Measurements from ENCODE around the gene CENPP.

The CENPP gene

DNA sequence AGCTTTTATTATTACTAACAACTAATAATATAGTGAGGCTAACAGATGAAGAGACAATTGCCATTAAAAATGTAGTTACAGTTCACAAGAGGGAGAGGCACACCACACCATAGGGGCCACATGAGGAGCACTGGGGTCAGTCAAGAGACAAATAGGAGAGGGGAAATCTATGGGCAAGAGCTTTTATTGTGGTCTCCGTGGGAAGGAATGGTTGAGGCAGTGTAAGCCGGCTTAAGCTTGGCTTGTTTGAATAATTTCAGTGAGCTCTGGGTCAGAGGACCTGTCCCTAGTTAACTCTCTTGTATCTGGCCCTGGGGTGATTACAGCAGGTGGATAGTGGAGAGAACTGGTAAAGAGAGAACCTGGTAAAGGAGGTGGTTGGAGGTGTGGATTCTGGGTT, 43.3 kb downstream of the CENPP start:
- no peaks in the 10 kb centered on the region for H3K4me1 ChIP-seq (ENCODE audit: control extremely low read depth in 1 of 4, control insufficient read depth in 4 of 4, insufficient read depth in 4 of 4, low read length in 3 of 4)
- 46% methylated on average over 2 of the region's 2 CpGs for WGBS (ENCODE audit: insufficient coverage)
- no peaks in the 10 kb centered on the region for H3K27me3 ChIP-seq (replicated peaks in 2 of 5; ENCODE audit: control insufficient read depth in 4 of 5, insufficient read depth in 5 of 5, low read length in 4 of 5)
- peaks cover 0 to 17% (median 1%) of the 10 kb centered on the region in 5 experiments for H3K9me3 ChIP-seq (ENCODE audit: control extremely low read depth in 1 of 5, control insufficient read depth in 4 of 5, insufficient read depth in 2 of 5, low read depth in 1 of 5, low read length in 4 of 5)
- peaks cover 0 to 9% (median 3%) of the 10 kb centered on the region in 4 experiments for H3K36me3 ChIP-seq (ENCODE audit: control insufficient read depth in 4 of 4, insufficient read depth in 4 of 4, low read length in 3 of 4)
- no peak for DNase-seq
- ChIA-PET POLR2A (no interaction called here), CTCF (interaction anchor here (0.6 to 1.3 kb wide), 3 partner anchors 10 to 265 kb away, joined by 3 to 4 read pairs (median 4); no protein-coding TSS in a partner anchor)
- no peak overlapping the region for H3K4me3 ChIP-seq (ENCODE audit: control insufficient read depth in 1 of 7, extremely low read depth in 1 of 7, insufficient read depth in 4 of 7, low read depth in 2 of 7, low read length in 6 of 7)
- H3K27ac ChIP-seq (ENCODE audit: insufficient read depth in 1 of 2, low read depth in 1 of 2, low read length in 2 of 2, poor library complexity in 1 of 2, severe bottlenecking in 2 of 2): no peak overlapping the region

DNA sequence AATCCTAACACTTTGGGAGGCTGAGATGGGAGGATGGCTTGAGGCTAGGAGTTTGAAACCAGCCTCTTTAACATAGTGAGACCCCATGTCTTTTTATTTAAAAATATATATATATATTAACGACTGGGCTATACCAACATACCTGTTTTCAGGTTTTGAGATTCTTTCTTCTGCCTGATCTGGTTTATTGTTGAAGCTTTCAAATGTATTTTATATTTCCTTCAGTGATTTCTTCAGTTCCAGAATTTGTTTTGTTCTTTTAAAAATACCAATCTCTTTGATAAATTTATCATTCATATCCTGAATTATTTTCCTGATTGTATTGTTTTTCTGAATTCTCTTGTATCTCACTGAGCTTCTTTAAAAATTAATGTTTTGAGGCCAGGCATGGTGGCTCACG, 47.4 kb downstream of the CENPP start:
- H3K4me3 ChIP-seq (ENCODE audit: control insufficient read depth in 1 of 7, extremely low read depth in 1 of 7, insufficient read depth in 4 of 7, low read depth in 2 of 7, low read length in 6 of 7): no peak overlapping the region

DNA sequence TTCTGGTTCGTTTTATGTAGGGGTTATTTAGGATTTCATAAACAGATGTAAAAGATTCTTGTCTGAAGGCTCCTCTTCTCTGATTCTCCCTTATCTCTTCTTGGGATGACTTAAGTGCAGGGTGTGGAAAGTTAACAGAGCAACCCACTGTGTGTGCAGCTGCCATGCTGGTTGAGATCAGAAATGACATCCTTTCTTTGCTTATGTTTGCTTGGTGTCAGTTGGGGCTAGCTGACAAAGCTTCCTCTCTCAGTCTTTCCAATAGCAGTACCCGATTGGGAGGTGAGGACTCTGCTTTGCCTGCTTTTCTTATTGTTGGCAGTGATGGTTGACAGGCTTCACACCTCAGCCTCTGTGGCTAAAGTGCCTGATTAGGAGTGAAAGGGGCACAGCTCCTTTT, 52.1 kb downstream of the CENPP start:
- Histone ChIP-seq H3K27ac (ENCODE audit: insufficient read depth in 1 of 2, low read depth in 1 of 2, low read length in 2 of 2, poor library complexity in 1 of 2, severe bottlenecking in 2 of 2) (no peak overlapping the region), H3K27me3 (replicated peaks in 2 of 5; ENCODE audit: control insufficient read depth in 4 of 5, insufficient read depth in 5 of 5, low read length in 4 of 5) (no peaks in the 10 kb centered on the region), H3K36me3 (ENCODE audit: control insufficient read depth in 4 of 4, insufficient read depth in 4 of 4, low read length in 3 of 4) (peaks cover 0 to 2% (median 1%) of the 10 kb centered on the region in 4 experiments), H3K4me1 (ENCODE audit: control extremely low read depth in 1 of 4, control insufficient read depth in 4 of 4, insufficient read depth in 4 of 4, low read length in 3 of 4) (peaks cover 0 to 13% (median 7%) of the 10 kb centered on the region in 4 experiments), H3K9me3 (ENCODE audit: control extremely low read depth in 1 of 5, control insufficient read depth in 4 of 5, insufficient read depth in 2 of 5, low read depth in 1 of 5, low read length in 4 of 5) (peaks cover 0 to 11% (median 6%) of the 10 kb centered on the region in 5 experiments), H3K4me3 (ENCODE audit: control insufficient read depth in 1 of 7, extremely low read depth in 1 of 7, insufficient read depth in 4 of 7, low read depth in 2 of 7, low read length in 6 of 7) (no peak overlapping the region)
- ChIA-PET CTCF (interaction anchor here (1.3 kb wide), 1 partner anchor 10 kb away, joined by 3 read pairs; no protein-coding TSS in a partner anchor), POLR2A (no interaction called here)
- DNase-seq: no peak
- 100% methylated on average over 1 of the region's 2 CpGs for WGBS (ENCODE audit: insufficient coverage)

More for the DNA sequence above, 47.4 kb downstream of the CENPP start:
- no peak for DNase-seq
- no peak overlapping the region for H3K27ac ChIP-seq (ENCODE audit: insufficient read depth in 1 of 2, low read depth in 1 of 2, low read length in 2 of 2, poor library complexity in 1 of 2, severe bottlenecking in 2 of 2)
- peaks cover 0 to 7% (median 2%) of the 10 kb centered on the region in 4 experiments for H3K36me3 ChIP-seq (ENCODE audit: control insufficient read depth in 4 of 4, insufficient read depth in 4 of 4, low read length in 3 of 4)
- H3K9me3 ChIP-seq (ENCODE audit: control extremely low read depth in 1 of 5, control insufficient read depth in 4 of 5, insufficient read depth in 2 of 5, low read depth in 1 of 5, low read length in 4 of 5): peaks cover 0 to 17% (median 6%) of the 10 kb centered on the region in 5 experiments
- H3K27me3 ChIP-seq (replicated peaks in 2 of 5; ENCODE audit: control insufficient read depth in 4 of 5, insufficient read depth in 5 of 5, low read length in 4 of 5): no peaks in the 10 kb centered on the region
- ChIA-PET POLR2A (no interaction called here), CTCF (no interaction called here)
- no peaks in the 10 kb centered on the region for H3K4me1 ChIP-seq (ENCODE audit: control extremely low read depth in 1 of 4, control insufficient read depth in 4 of 4, insufficient read depth in 4 of 4, low read length in 3 of 4)
- WGBS (ENCODE audit: insufficient coverage): 100% methylated on average over 1 of the region's 2 CpGs

DNA sequence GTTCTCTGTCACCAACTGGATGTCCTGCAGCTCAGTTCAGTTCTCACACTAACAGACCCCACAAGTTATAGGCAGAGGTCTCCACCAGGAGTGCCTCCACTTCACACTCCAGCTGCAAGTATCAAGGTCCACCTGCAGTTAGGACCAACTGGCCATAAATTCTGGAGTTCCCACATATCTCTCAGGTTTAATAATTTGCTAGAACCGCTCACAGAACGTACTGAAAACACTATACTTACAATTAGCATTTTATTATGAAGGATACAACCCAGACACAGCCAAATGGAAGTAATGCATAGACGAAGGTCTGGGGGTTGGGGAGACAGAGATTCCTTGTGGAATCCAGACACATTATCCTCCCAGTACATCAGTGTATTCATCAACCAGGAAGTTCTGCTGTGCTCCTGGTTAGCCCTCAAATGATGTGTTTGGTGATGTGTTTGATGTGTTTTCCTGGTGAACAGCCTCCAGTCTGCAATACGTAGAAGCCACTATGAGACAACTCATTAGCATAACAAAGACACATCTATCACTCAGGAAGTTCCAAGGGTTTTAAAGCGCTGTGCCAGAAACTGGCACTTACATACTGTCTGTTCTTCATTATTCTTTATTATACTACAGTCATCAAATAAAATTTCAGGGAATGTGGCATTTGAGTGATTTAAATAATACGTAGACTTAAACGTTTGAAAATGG, 53.3 kb downstream of the CENPP start:
- H3K27me3 ChIP-seq (replicated peaks in 2 of 5; ENCODE audit: control insufficient read depth in 4 of 5, insufficient read depth in 5 of 5, low read length in 4 of 5): no peaks in the 10 kb centered on the region
- peaks cover 0 to 13% (median 7%) of the 10 kb centered on the region in 4 experiments for H3K4me1 ChIP-seq (ENCODE audit: control extremely low read depth in 1 of 4, control insufficient read depth in 4 of 4, insufficient read depth in 4 of 4, low read length in 3 of 4)
- H3K36me3 ChIP-seq (ENCODE audit: control insufficient read depth in 4 of 4, insufficient read depth in 4 of 4, low read length in 3 of 4): peaks cover 0 to 2% (median 0%) of the 10 kb centered on the region in 4 experiments
- POLR2A ChIA-PET: no interaction called here
- peaks cover 0 to 6% (median 5%) of the 10 kb centered on the region in 5 experiments for H3K9me3 ChIP-seq (ENCODE audit: control extremely low read depth in 1 of 5, control insufficient read depth in 4 of 5, insufficient read depth in 2 of 5, low read depth in 1 of 5, low read length in 4 of 5)
- CTCF ChIA-PET: interaction anchor here (1.0 kb wide), 1 partner anchor 12 kb away, joined by 3 read pairs; no protein-coding TSS in a partner anchor
- no peak for DNase-seq
- H3K27ac ChIP-seq (ENCODE audit: insufficient read depth in 1 of 2, low read depth in 1 of 2, low read length in 2 of 2, poor library complexity in 1 of 2, severe bottlenecking in 2 of 2): no peak overlapping the region
- WGBS (ENCODE audit: insufficient coverage): 100% methylated on average over 1 of the region's 7 CpGs
- H3K4me3 ChIP-seq (ENCODE audit: control insufficient read depth in 1 of 7, extremely low read depth in 1 of 7, insufficient read depth in 4 of 7, low read depth in 2 of 7, low read length in 6 of 7): no peak overlapping the region

DNA sequence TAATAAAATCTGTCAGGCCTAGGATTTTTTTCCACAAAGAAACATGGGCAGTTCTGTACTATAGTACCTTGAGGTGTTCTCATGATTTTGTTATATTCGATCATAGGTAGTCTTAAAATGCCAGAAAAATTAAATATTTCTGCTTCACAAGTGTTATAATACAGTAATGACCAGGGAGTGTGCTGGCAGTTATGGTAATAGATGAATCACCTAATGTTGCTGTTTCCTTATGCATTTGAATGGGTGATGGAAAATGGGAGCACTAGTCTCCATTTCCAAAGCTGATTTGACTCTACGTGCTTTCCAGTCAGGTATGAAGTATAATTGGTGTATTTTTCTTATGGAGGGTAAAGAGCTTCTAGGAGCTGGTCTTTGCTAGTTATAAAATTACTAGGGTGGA, 54.9 kb downstream of the CENPP start:
- WGBS (ENCODE audit: insufficient coverage): no CpG with 5 or more reads among the region's 2 CpGs
- ChIA-PET POLR2A (no interaction called here), CTCF (interaction anchor here (0.6 to 0.9 kb wide), 2 partner anchors 27 to 38 kb away, joined by 3 read pairs; no protein-coding TSS in a partner anchor)
- Histone ChIP-seq H3K36me3 (ENCODE audit: control insufficient read depth in 4 of 4, insufficient read depth in 4 of 4, low read length in 3 of 4) (no peaks in the 10 kb centered on the region), H3K9me3 (ENCODE audit: control extremely low read depth in 1 of 5, control insufficient read depth in 4 of 5, insufficient read depth in 2 of 5, low read depth in 1 of 5, low read length in 4 of 5) (peaks cover 0 to 5% (median 1%) of the 10 kb centered on the region in 5 experiments), H3K27ac (ENCODE audit: insufficient read depth in 1 of 2, low read depth in 1 of 2, low read length in 2 of 2, poor library complexity in 1 of 2, severe bottlenecking in 2 of 2) (no peak overlapping the region), H3K27me3 (replicated peaks in 2 of 5; ENCODE audit: control insufficient read depth in 4 of 5, insufficient read depth in 5 of 5, low read length in 4 of 5) (no peaks in the 10 kb centered on the region), H3K4me3 (ENCODE audit: control insufficient read depth in 1 of 7, extremely low read depth in 1 of 7, insufficient read depth in 4 of 7, low read depth in 2 of 7, low read length in 6 of 7) (no peak overlapping the region), H3K4me1 (ENCODE audit: control extremely low read depth in 1 of 4, control insufficient read depth in 4 of 4, insufficient read depth in 4 of 4, low read length in 3 of 4) (peaks cover 0 to 13% (median 7%) of the 10 kb centered on the region in 4 experiments)
- DNase-seq: no peak

DNA sequence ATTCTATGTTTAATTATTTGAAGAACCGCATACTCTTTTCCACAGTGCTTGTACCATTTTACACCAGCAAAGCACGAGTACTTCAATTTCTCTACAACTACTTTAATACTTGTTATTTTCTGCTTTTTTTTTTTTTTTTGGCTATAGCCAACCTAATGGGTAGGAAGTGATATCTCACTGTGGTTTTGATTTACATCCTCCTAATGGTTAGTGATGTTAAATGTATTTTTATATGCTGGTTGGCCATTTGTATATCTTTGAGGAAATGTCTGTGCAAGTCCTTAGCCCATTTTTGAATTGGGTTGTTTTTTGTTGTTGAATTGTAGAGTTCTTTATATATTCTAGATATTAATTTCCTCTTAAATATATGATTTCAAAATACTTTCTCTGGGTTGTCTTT, 56.0 kb downstream of the CENPP start:
- H3K27me3 ChIP-seq (replicated peaks in 2 of 5; ENCODE audit: control insufficient read depth in 4 of 5, insufficient read depth in 5 of 5, low read length in 4 of 5): no peaks in the 10 kb centered on the region
- no peaks in the 10 kb centered on the region for H3K36me3 ChIP-seq (ENCODE audit: control insufficient read depth in 4 of 4, insufficient read depth in 4 of 4, low read length in 3 of 4)
- CTCF ChIA-PET: no interaction called here
- POLR2A ChIA-PET: no interaction called here
- DNase-seq: peak in 2 of 3 donors; percentile 44 to 61
- no peak overlapping the region for H3K27ac ChIP-seq (ENCODE audit: insufficient read depth in 1 of 2, low read depth in 1 of 2, low read length in 2 of 2, poor library complexity in 1 of 2, severe bottlenecking in 2 of 2)
- no peaks in the 10 kb centered on the region for H3K9me3 ChIP-seq (ENCODE audit: control extremely low read depth in 1 of 5, control insufficient read depth in 4 of 5, insufficient read depth in 2 of 5, low read depth in 1 of 5, low read length in 4 of 5)
- no peak overlapping the region for H3K4me3 ChIP-seq (ENCODE audit: control insufficient read depth in 1 of 7, extremely low read depth in 1 of 7, insufficient read depth in 4 of 7, low read depth in 2 of 7, low read length in 6 of 7)
- peaks cover 0 to 13% (median 7%) of the 10 kb centered on the region in 4 experiments for H3K4me1 ChIP-seq (ENCODE audit: control extremely low read depth in 1 of 4, control insufficient read depth in 4 of 4, insufficient read depth in 4 of 4, low read length in 3 of 4)
- WGBS (ENCODE audit: insufficient coverage): no CpG with 5 or more reads among the region's 2 CpGs

DNA sequence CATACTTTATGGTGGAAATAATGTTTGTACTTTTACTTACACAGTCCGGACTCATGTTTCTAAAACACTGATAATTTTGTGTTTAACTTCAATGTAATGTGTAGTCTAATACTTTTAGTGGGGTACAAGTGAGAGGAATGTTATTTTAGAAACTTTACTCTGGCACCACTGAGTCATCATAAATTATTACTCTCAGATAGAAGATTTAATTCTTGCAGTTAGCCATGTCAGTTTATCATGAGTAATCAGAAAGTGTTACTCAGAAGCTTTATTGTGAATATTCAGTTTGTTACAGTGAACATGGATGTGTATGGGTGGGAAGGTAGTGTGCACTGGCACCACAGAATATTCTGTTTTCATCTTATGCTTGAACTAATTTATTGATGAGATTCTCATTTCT, 58.6 kb downstream of the CENPP start:
- Histone ChIP-seq H3K4me1 (ENCODE audit: control extremely low read depth in 1 of 4, control insufficient read depth in 4 of 4, insufficient read depth in 4 of 4, low read length in 3 of 4) (peaks cover 0 to 10% (median 6%) of the 10 kb centered on the region in 4 experiments), H3K9me3 (ENCODE audit: control extremely low read depth in 1 of 5, control insufficient read depth in 4 of 5, insufficient read depth in 2 of 5, low read depth in 1 of 5, low read length in 4 of 5) (no peaks in the 10 kb centered on the region), H3K27ac (ENCODE audit: insufficient read depth in 1 of 2, low read depth in 1 of 2, low read length in 2 of 2, poor library complexity in 1 of 2, severe bottlenecking in 2 of 2) (no peak overlapping the region), H3K27me3 (replicated peaks in 2 of 5; ENCODE audit: control insufficient read depth in 4 of 5, insufficient read depth in 5 of 5, low read length in 4 of 5) (no peaks in the 10 kb centered on the region), H3K4me3 (ENCODE audit: control insufficient read depth in 1 of 7, extremely low read depth in 1 of 7, insufficient read depth in 4 of 7, low read depth in 2 of 7, low read length in 6 of 7) (no peak overlapping the region), H3K36me3 (ENCODE audit: control insufficient read depth in 4 of 4, insufficient read depth in 4 of 4, low read length in 3 of 4) (no peaks in the 10 kb centered on the region)
- ChIA-PET POLR2A (no interaction called here), CTCF (no interaction called here)
- no peak for DNase-seq
- WGBS (ENCODE audit: insufficient coverage): no CpG with 5 or more reads among the region's 1 CpG

Measured in common myeloid progenitor, CD34-positive (primary cell).